EH (cell line): Measurements from ENCODE around the gene PLXNA2.

ENCODE experiments used
- DNase-seq: peaks from one replicate; pipeline ENCODE4 v3.0.0-alpha.2; 2015; ENCODE audit warnings: low read depth

The PLXNA2 gene

DNA sequence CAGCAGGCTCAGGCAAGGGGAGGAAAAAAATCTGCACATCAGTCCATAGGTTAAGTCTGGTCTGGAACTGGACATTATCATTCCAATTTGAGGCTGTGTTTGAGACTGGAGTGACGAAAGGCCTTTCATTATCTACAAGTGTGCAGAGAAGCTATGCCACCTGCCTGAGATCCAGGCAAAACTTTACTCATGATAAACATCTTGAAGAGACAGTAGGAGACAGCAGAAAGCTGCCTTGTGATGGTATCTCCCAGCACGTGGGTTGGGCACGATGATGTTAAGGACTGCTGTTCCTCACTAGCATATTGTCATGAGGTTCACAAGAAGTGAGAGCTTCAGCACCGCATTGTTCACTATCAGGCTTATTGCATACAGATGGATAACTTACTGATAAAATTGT, 126.4 kb downstream of the PLXNA2 start:
- DNase-seq: no peak

- no peak for DNase-seq
Observed at GRCh38 chr1:208117409-208117808, 126.8 kb downstream of the PLXNA2 start.

DNA sequence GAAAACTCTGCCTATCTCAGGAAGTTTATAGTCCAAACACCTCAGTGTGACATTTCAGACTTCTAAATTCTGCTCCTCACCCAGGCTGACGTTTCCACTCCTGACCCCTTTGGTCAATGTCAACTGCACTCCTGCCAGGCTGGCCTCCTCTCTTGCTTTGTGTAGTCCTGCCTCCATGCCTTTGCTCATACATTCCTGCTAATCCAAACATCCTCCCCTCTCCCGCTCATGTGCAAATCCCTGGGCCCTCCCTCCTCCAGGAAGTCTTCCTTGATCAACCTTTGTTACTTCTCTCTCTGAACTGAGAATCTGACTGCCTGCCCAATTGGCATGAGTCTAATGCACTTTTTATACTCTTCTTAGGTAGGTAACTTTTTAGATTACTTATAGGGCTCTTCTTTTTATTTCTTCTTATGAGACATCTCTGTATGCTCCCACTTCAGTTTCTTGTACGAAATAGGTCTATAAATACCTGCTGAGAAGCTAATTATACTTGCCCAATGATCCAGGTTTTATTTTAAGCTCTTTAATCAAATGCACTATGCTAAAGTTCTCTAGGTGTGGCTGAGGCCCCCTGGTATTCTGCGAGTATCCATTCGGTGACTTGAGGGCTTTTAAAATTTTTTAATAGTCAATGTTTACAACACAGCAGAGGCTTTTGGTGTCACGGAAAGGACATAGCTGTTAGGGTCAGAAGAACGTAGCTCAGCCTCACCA, 128.1 kb downstream of the PLXNA2 start:
- DNase-seq: no peak

DNA sequence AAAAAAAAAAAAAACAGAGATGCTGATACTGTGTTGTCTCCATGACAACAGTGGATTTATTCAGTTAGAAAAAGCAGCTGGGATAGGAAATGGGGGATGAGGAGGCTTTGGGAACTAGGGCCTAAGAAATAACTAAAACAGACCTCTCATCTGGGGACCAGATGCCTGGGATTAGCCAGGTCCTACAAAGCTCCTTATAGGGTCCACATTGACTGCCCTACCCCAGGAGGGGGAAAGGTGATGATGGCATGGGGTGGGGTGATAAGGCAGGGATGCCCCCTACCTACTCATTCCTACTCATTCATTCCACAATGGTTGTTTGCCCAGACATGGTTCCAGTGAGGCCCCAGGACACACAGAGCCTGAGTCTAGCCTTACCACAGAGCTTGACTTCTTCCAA, 131.2 kb downstream of the PLXNA2 start:
- no peak for DNase-seq

GRCh38 chr1:208112401-208112800, 131.8 kb downstream of the PLXNA2 start:
- DNase-seq: no peak

- no peak for DNase-seq
Observed at GRCh38 chr1:208111646-208112190, 132.5 kb downstream of the PLXNA2 start.

DNA sequence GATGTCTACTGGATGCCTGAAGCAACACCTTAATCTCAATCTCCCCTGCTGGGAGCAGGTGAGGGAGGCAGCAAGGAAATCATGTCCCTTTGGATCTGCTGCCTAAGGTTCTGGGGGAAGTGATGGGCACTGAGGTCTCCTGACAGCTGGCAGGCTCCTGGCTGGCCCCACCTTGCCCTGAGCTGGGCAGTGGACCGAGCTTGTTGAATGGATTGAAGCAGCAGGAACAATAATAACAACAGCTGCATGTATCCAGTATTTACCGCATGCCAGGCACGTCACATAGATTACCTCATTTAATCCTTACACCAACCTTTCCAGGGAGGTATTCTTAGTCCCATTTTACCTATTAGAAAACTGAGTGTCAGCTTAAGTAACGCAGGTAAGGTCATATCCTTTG, 133.9 kb downstream of the PLXNA2 start:
- no peak for DNase-seq

- no peak for DNase-seq
Observed at GRCh38 chr1:208108646-208109330, 135.4 kb downstream of the PLXNA2 start.

DNA sequence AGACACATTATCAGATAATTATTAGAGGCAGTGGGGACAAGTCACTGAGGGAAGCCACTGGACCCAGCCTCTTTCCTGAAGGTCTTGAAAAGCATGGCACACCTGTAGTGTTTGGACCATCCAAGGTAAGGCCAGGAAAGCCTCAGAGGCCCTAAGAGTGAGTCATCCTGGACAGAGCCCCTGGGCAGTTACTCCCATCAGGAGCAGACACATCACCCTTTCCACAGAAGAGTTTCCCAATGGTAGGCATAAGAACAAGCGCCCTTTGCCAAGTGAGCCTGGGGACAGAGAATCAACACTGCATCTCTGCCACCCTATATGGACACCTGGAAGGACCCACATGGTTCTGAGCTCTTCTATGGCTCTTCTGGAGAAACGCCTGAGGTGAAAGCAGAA, 136.0 kb downstream of the PLXNA2 start:
- DNase-seq: peak; percentile 64

DNA sequence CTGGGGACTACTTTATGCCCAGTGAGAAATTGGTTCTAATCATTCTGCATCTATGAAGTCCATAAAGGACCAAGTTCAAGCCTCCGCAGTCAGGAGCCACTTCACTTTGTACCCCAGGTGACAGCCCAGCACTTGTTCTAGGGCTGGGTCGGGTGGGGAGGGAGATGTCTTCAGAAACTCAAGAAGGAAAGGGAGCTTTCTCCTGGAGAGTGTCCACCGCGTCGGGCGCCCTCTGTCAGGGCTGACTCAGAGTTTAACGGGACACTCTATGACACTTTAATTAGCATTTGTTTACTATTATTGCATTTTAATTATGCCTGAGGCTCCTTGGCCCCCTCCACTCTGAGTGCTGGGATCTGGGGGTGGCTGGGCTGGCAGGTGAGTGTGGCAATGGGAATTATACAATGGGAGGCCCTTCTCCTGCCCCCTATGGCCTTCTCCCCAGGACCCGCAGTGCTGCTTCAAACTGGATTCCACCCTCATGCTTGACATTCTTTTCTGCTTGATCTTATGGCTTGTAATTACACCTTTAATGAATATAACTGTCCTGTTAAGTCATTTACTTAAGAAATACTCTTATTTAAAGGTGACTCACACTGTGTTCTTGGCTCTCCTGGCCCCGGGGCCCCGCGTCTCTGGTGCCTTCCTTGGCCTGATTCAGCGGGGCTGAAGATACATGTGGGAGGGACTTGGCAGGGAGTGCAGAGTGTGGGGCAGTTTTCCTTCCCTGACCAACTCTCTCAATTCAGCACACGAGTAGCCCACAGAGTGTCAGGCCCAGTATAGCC, 136.6 kb downstream of the PLXNA2 start:
- peak; percentile 92 for DNase-seq

- DNase-seq: no peak
Observed at GRCh38 chr1:208106218-208106617, 138.0 kb downstream of the PLXNA2 start.

DNA sequence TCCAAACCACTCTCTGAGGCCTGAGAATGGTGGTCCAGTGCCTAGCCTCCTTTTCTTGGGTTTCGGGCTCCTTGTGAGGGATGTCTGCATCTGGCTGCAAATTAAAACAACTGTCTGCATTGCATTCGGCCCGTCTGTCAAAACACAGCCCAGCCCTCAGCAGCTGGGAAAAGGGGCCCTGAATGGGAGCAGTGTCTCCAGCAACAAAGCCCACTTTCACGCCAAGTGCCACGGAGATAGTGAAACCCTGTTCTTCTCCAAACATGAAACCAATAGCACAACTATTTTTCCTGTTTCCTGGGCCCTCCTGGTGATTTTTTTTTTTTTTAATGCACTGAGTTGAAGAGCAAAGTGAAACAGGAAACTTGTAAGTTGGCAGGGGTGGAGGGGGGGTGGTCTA, 138.4 kb downstream of the PLXNA2 start:
- DNase-seq: no peak

- DNase-seq: no peak
Observed at GRCh38 chr1:208103597-208104513, 140.3 kb downstream of the PLXNA2 start.

DNA sequence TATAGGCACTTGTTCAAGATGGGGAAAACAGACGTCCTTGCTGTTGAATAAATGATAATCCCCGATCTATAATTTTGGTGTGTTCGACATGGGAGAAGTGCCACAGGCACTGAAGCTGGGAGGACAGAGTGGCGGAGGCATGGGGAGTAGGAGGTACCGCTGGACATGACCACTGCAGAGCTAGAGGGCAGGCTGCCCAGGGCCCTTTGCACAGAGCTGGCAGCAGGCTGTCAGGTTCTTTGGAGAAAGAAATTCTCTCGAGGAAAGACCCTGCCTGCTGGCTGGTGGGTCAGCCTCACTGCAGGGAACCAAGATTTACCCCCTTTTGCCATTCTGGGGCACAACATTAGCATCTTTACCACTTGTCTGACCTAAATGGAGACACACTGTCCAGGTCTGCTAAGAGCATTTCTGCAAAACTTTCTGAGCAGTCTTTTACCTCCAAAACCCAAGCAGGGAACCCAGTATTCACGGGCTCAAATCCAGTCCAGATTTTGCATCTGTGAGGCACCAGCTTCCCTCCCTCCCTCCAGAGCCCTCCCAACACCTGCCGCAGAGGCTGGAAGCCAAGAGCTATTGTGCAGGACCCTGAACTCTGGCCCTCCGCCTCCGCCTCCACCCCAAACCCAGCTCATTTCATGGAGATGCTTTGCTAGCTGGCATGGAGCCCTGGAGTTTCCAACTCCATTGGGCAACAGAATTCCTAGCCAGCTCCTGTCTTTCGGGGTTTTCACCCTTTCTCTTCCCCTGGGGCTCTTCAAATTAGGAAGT, 142.3 kb downstream of the PLXNA2 start:
- DNase-seq: no peak

DNA sequence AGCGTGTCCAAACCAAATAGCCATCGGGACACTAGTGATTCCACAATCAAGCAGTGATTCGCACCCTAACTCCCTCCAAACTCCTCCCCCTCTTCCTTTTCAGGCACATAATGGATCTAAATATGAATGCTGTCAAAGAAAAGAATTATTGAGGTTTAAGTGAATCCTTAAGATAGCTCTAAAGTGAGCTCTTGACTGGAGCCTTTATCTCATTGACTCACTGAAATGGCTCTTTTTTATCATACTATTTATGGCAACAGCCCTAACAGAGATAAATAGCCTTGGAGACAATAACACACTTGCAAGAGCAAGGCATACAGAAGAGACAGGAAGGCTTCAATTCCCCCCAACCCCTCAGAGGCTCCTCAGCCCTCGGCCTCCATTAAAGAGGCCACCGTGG, 143.3 kb downstream of the PLXNA2 start:
- DNase-seq: peak; percentile 61

DNA sequence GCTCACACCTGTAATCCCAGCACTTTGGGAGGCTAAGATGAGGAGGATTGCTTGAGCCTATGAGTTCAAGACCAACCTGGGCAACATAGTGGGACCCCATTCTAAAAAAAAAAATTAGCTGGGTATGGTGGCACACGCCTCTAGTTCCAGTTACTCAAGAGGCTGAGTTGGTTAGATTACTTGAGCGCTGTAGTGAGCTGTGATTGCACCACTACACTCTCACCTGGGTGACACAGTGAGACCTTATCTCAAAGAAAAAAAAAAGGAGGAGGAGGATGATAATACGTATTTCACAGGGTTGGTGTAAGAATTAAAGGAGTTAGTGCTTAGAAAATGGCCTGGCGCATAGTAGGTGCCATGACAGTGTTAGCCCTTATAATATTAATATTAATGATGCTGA, 144.1 kb downstream of the PLXNA2 start:
- no peak for DNase-seq

DNA sequence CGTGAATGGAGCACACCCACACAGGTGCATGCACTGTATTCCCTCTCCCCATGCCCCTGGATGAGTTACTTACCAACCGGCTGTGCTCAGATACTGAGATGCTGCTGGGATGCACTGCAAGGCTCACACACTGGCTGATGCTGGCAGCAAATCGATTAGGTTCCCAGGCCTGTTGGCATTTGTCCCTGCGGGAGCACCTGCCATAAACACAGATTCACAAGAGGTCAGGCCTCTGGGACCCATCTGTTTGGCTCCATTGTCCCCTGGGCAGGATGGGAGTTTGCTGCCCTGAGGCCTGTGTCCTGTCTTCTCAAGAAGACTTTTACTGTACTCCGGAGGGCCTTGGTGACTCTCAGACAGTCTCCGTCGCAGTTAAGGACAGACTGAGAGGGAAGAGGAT, 145.4 kb downstream of the PLXNA2 start:
- no peak for DNase-seq

GRCh38 chr1:208093754-208094719, 150.1 kb downstream of the PLXNA2 start:
- peak; percentile 61 for DNase-seq

DNA sequence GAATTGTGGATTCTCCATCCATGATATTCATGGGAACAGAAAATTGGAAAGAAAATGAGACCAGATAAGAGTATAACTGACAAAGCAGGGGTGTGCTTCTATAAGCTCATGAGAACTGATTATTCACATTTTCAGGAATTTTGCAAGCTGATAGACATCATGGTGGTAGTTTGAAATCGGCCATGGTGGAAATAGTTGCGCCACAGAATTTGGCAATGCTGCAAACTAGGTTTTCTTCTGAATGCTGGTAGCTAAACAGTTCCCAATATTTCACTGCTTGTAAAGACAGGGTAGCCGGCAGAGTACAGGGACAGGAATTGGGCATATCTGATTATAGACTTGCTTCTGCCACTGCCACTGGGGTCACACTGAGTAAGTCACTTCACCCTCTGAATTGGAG, 151.1 kb downstream of the PLXNA2 start:
- DNase-seq: no peak
